Loucy (cell line): Measurements from ENCODE around the gene DDX42.

ENCODE experiments used
- H2AFZ ChIP-seq: fragments of 200-600 bp; sonication (generic); 2 replicates; pipeline ENCODE4 v1.6.0; 2016; ENCODE audit warnings: antibody characterized with exemption, mild to moderate bottlenecking, low read length, moderate library complexity
- H3F3A ChIP-seq: fragments of 200-600 bp; 2 replicates; pipeline ENCODE4 v1.6.0; 2016; ENCODE audit warnings: antibody characterized with exemption, low read depth, mild to moderate bottlenecking
- H3K27me3 ChIP-seq: fragments of 200-600 bp; sonication (generic); 2 replicates; pipeline ENCODE4 v1.6.1; 2014; ENCODE audit warnings: low read length, mild to moderate bottlenecking; ENCODE audit not compliant: insufficient read depth, poor library complexity, severe bottlenecking
- H3K36me3 ChIP-seq: fragments of 200-600 bp; sonication (generic); 2 replicates; pipeline ENCODE4 v1.6.1; 2016; ENCODE audit warnings: low read length; ENCODE audit not compliant: insufficient read depth
- H3K4me1 ChIP-seq: fragments of 200-600 bp; sonication (generic); 2 replicates; pipeline ENCODE4 v1.5.1; 2014; ENCODE audit warnings: low read length, mild to moderate bottlenecking; ENCODE audit not compliant: insufficient read depth, poor library complexity, severe bottlenecking
- H3K4me2 ChIP-seq: fragments of 200-600 bp; sonication (generic); 2 replicates; pipeline ENCODE4 v1.6.0; 2014; ENCODE audit warnings: antibody characterized with exemption, low read length, low read depth, mild to moderate bottlenecking; ENCODE audit not compliant: poor library complexity, severe bottlenecking
- H3K4me3 ChIP-seq: fragments of 200-600 bp; sonication (generic); 2 replicates; pipeline ENCODE4 v1.5.1; 2014; ENCODE audit warnings: low read length, mild to moderate bottlenecking, mixed read lengths; ENCODE audit not compliant: poor library complexity, severe bottlenecking
- H3K79me2 ChIP-seq: fragments of 200-600 bp; sonication (generic); 2 replicates; pipeline ENCODE4 v1.6.1; 2014; ENCODE audit warnings: low read length; ENCODE audit not compliant: insufficient read depth
- H3K9ac ChIP-seq: fragments of 200-600 bp; sonication (generic); 2 replicates; pipeline ENCODE4 v1.6.0; 2014; ENCODE audit warnings: mild to moderate bottlenecking, low read depth, low read length, moderate library complexity; ENCODE audit not compliant: poor library complexity, severe bottlenecking
- H3K9me2 ChIP-seq: fragments of 200-600 bp; sonication (generic); replicated peaks from 2 replicates; pipeline ENCODE4 v1.6.1; 2016; ENCODE audit warnings: low read depth, low read length, mixed read lengths
- H3K9me3 ChIP-seq: fragments of 200-600 bp; sonication (generic); 2 replicates; pipeline ENCODE4 v1.6.1; 2014; ENCODE audit warnings: mild to moderate bottlenecking, antibody characterized with exemption, low read length, low read depth; ENCODE audit not compliant: insufficient read depth
- H4K20me1 ChIP-seq: fragments of 200-600 bp; sonication (generic); 2 replicates; pipeline ENCODE4 v1.6.0; 2014; ENCODE audit warnings: antibody characterized with exemption, low read length, mild to moderate bottlenecking; ENCODE audit not compliant: insufficient read depth, poor library complexity, severe bottlenecking
- EZH2phosphoT487 ChIP-seq: fragments of 200-600 bp; IDR thresholded peaks from 2 replicates; pipeline ENCODE4 v1.6.1; 2018; ENCODE audit warnings: antibody characterized with exemption, mild to moderate bottlenecking, moderate library complexity, borderline replicate concordance
- TF ChIP-seq, protein P1 (sequence below): fragments of 200-600 bp; sonication (generic); conservative IDR thresholded peaks from 2 replicates; pipeline ENCODE4 v1.5.1; 2014; ENCODE audit warnings: mild to moderate bottlenecking, antibody characterized with exemption, low read length

DDX42 gene

DNA sequence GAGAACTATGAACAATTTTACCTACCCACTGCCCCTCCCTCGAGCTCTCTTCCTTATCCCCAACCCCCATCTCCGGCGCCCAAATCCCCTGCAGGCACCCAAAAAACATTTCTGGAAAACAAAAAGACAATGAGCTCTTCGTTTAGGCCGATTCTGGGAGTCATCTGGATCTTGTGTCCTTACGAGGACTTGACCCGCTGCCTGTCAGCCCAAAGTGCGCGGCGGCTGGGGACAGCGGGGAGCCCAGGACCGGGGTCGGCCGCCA lies 32.9 kb upstream of the DDX42 start:
- H3K9me2 ChIP-seq = no peaks in the 10 kb centered on the region
- H3K4me2 ChIP-seq = peak overlapping the region; percentile 91
- TF ChIP-seq, protein P1, sequence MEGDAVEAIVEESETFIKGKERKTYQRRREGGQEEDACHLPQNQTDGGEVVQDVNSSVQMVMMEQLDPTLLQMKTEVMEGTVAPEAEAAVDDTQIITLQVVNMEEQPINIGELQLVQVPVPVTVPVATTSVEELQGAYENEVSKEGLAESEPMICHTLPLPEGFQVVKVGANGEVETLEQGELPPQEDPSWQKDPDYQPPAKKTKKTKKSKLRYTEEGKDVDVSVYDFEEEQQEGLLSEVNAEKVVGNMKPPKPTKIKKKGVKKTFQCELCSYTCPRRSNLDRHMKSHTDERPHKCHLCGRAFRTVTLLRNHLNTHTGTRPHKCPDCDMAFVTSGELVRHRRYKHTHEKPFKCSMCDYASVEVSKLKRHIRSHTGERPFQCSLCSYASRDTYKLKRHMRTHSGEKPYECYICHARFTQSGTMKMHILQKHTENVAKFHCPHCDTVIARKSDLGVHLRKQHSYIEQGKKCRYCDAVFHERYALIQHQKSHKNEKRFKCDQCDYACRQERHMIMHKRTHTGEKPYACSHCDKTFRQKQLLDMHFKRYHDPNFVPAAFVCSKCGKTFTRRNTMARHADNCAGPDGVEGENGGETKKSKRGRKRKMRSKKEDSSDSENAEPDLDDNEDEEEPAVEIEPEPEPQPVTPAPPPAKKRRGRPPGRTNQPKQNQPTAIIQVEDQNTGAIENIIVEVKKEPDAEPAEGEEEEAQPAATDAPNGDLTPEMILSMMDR = no peak
- no peaks in the 10 kb centered on the region for H3K9me3 ChIP-seq
- peaks cover 16% of the 10 kb centered on the region for H3K4me1 ChIP-seq
- H3F3A ChIP-seq = peaks cover 10% of the 10 kb centered on the region
- peak overlapping the region; percentile 97 for H3K4me3 ChIP-seq
- no peaks in the 10 kb centered on the region for H3K27me3 ChIP-seq
- H3K9ac ChIP-seq = peak overlapping the region; percentile 99
- peaks cover 7% of the 10 kb centered on the region; the same call in 1 of the 2 replicates for H3K36me3 ChIP-seq
- H2AFZ ChIP-seq = peak overlapping the region; percentile 90
- peaks cover 19% of the 10 kb centered on the region for H3K79me2 ChIP-seq
- no peaks in the 10 kb centered on the region for H4K20me1 ChIP-seq

DNA sequence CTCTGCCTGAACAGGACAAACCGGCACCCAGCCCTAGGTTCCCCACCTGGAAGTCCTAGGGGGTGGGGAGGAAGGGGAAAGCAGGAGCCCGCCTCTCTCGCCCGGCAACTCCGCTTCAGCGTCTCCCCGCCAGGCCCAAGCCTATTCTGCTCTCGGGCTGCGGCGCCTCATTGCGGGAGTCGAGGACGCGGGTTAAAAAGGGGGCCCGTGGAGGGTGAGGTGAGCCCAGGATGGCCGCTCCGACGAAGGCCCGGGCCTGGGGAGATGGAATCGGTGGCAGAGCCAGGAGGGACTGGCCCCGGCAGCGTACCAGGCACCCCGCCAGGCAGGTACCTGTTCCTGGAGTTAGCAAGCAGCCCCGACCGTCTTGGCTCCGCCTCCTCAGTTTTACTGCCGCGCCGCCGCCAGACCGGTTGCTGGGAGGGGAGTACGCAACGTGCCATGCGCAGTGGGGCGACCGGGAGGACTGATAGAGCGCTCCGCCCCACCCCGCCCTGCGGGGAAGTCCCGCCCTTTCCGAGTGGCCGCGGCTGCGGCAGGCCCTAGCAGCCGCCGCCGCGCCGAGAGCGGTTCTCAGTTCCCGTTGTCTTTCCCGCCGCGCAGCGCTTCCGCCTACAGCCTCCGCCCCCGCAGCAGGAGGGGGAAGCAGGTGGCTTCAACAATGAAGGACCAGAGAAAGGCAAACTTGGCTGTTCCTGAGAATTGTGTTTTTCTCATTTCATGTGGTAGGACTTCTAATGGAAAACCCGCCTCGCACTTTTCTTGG lies 32.4 kb upstream of the DDX42 start, which contains the start of gene STRADA:
STRADA (minus strand) TSS at position 392 of the 766 bp plus-strand sequence. CDS start 13,430 bp downstream, outside the sequence.
- H3K4me2 ChIP-seq = peak within 1 kb of the TSS; percentile 94
- H3K9ac ChIP-seq = peak within 1 kb of the TSS; percentile 99
- no peaks in the 10 kb centered on the region for H4K20me1 ChIP-seq
- H3K36me3 ChIP-seq = peaks cover 11% of the 10 kb centered on the region; the same call in 1 of the 2 replicates
- TF ChIP-seq EZH2phosphoT487 = no peak
- TF ChIP-seq, protein P1 = no peak
- H3K9me3 ChIP-seq = no peaks in the 10 kb centered on the region
- peak within 1 kb of the TSS; percentile 97 for H3K4me3 ChIP-seq
- H3K79me2 ChIP-seq = peaks cover 19% of the 10 kb centered on the region
- H3K4me1 ChIP-seq = peaks cover 16% of the 10 kb centered on the region
- H2AFZ ChIP-seq = peak within 1 kb of the TSS; percentile 92
- no peaks in the 10 kb centered on the region for H3K27me3 ChIP-seq
- peaks cover 10% of the 10 kb centered on the region for H3F3A ChIP-seq
- H3K9me2 ChIP-seq = no peaks in the 10 kb centered on the region

GRCh38 chr17:63751806-63752205 lies 22.2 kb upstream of the DDX42 start:
- no peak for TF ChIP-seq EZH2phosphoT487
- TF ChIP-seq, protein P1 = no peak
- peaks cover 75% of the 10 kb centered on the region for H3K36me3 ChIP-seq
- H3K4me1 ChIP-seq = no peaks in the 10 kb centered on the region
- no peak overlapping the region for H3K4me3 ChIP-seq
- no peaks in the 10 kb centered on the region for H4K20me1 ChIP-seq
- H3K27me3 ChIP-seq = no peaks in the 10 kb centered on the region
- H2AFZ ChIP-seq = no peak overlapping the region
- H3K9me3 ChIP-seq = no peaks in the 10 kb centered on the region
- no peak overlapping the region for H3K9ac ChIP-seq
- H3K4me2 ChIP-seq = no peak overlapping the region
- no peaks in the 10 kb centered on the region for H3K79me2 ChIP-seq
- H3F3A ChIP-seq = no peaks in the 10 kb centered on the region
- no peaks in the 10 kb centered on the region for H3K9me2 ChIP-seq
